HepG2 (cell line): Measurements from ENCODE around the gene ZNF638. TPM values are rescaled to one million over a fixed set of nuclear protein-coding genes. Genes with fewer than 3 reads are reported as not detected.

Source experiments
- ADNP ChIP-seq: sonication (generic); formaldehyde crosslinking; IDR thresholded peaks from 2 replicates; pipeline ENCODE4 v1.4.0; 2020; ENCODE audit warnings: missing genetic modification reagents
- ATF3 ChIP-seq: sonication (generic); formaldehyde crosslinking; IDR thresholded peaks from 2 replicates; pipeline ENCODE4 v1.4.0; 2020; ENCODE audit warnings: missing genetic modification reagents
- HOXA9 ChIP-seq: sonication (generic); formaldehyde crosslinking; IDR thresholded peaks from 2 replicates; pipeline ENCODE4 v1.8.1; 2022; ENCODE audit warnings: missing genetic modification reagents, mild to moderate bottlenecking, moderate library complexity, borderline replicate concordance
- IKZF4 ChIP-seq: sonication (generic); formaldehyde crosslinking; IDR thresholded peaks from 2 replicates; pipeline ENCODE4 v1.5.1; 2020; ENCODE audit warnings: borderline replicate concordance, mild to moderate bottlenecking, low read depth, missing genetic modification reagents; ENCODE audit errors: not compliant biosample characterization
- JUN ChIP-seq: sonication (generic); formaldehyde crosslinking; IDR thresholded peaks from 2 replicates; pipeline ENCODE4 v1.4.0; 2020; ENCODE audit warnings: mild to moderate bottlenecking, missing genetic modification reagents
- PAF1 ChIP-seq: IDR thresholded peaks from 2 replicates; pipeline ENCODE4 v1.6.1; 2016; ENCODE audit warnings: missing genetic modification reagents, missing compliant biosample characterization
- SKI ChIP-seq: fragments of 450-650 bp; IDR thresholded peaks from one replicate; pipeline ENCODE4 v1.6.1; 2018; ENCODE audit warnings: mild to moderate bottlenecking; ENCODE audit not compliant: partially characterized antibody
- YEATS4 ChIP-seq: sonication (generic); formaldehyde crosslinking; IDR thresholded peaks from 2 replicates; pipeline ENCODE4 v1.4.0; 2020; ENCODE audit warnings: missing genetic modification reagents, borderline replicate concordance
- ZBTB37 ChIP-seq: sonication (generic); formaldehyde crosslinking; IDR thresholded peaks from 2 replicates; pipeline ENCODE4 v1.4.0; 2020; ENCODE audit warnings: mild to moderate bottlenecking, missing genetic modification reagents
- ZC3H4 ChIP-seq: sonication (generic); formaldehyde crosslinking; IDR thresholded peaks from 2 replicates; pipeline ENCODE4 v1.4.0; 2020; ENCODE audit warnings: missing genetic modification reagents, borderline replicate concordance
- ZNF33A ChIP-seq: sonication (generic); formaldehyde crosslinking; IDR thresholded peaks from 2 replicates; pipeline ENCODE4 v1.5.1; 2020; ENCODE audit warnings: missing genetic modification reagents, mild to moderate bottlenecking, moderate library complexity, borderline replicate concordance
- polyA plus RNA-seq, 8 experiments: library from polyadenylated mRNA; depleted of rRNA in 3 of 8; stranded (reverse) in 7 of 8; unstranded in 1 of 8; fragments of >200 nt; fragmentation: Illumina TruSeq in 4 of 8; extraction: Trizol in 4 of 8; gene quantifications; 2 replicates each; pipeline versions ENCODE4 v1.2.1 to v1.2.3, GENCODE V29; 2011 to 2016; ENCODE audit warnings: low read depth in 4 of 8, missing spikeins in 1 of 8, mixed read lengths in 1 of 8; ENCODE audit not compliant: insufficient read depth in 1 of 8
- total RNA-seq, 5 experiments: library from RNA; depleted of rRNA; stranded (reverse); fragments of >200 nt; fragmentation: Illumina TruSeq; extraction: Trizol; gene quantifications; 2 replicates each; pipeline ENCODE4 v1.2.3, GENCODE V29; 2016; ENCODE audit warnings: low read depth in 1 of 5
- TF ChIP-seq, protein P1 (sequence below): sonication (generic); formaldehyde crosslinking; IDR thresholded peaks from 2 replicates; pipeline ENCODE4 v1.4.0; 2020; ENCODE audit warnings: missing genetic modification reagents
- TF ChIP-seq, protein P2 (sequence below): fragments of 450-650 bp; IDR thresholded peaks from 2 replicates; pipeline ENCODE4 v1.6.1; 2016
- TF ChIP-seq, protein P3 (sequence below): sonication (generic); formaldehyde crosslinking; IDR thresholded peaks from 2 replicates; pipeline ENCODE4 v1.9.0; 2021; ENCODE audit warnings: mild to moderate bottlenecking, missing genetic modification reagents

ZNF638 gene
- total and polyA plus RNA-seq, 2 of the 13 experiments (the other 11 are each of a cell fraction or from before 2014, with no cell fraction given) = 92.7 to 144 TPM

DNA sequence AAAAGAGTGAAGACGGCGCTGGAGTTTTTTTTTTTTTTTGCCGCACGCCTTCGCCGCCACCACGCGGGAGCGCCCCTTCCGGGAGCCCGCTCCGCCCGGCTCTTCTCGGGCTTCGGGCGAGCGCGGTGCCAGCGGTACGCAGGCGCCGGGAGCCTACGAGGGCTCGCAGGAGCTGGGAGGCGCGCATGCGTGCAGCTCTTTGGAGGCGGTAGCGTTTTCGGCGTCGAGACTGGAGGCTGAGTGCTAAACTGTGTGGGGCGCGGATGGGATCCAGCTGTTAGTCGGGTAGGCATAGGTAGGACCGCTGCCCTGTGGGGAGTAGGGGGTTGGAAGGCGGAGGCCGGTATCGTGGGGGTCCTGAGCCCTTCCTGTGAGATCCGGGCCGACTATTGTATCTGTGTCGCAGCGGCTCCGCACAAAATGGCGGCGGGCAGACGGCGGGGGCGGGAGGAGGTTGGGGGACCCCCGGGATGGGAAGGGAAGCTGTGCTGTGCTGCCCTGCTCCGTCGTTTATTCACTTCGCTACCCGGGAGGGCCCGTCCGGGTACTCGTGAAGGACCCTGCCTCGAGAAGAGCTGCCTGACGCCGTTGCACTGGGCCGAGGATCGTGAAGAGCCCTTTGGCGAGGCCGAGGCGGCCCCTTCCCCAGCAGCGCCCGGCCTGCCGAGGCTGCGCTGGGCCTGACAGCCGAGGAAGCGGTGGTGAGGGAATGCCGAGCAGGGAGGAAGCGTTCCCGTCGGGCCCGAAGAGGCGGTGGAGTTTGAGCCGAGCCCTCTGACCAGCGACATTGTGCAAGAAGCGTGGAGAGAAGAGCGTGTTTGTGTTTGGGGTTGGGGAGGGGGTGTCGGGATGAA is at the start of gene ZNF638 (continued):
- TF ChIP-seq, protein P1, sequence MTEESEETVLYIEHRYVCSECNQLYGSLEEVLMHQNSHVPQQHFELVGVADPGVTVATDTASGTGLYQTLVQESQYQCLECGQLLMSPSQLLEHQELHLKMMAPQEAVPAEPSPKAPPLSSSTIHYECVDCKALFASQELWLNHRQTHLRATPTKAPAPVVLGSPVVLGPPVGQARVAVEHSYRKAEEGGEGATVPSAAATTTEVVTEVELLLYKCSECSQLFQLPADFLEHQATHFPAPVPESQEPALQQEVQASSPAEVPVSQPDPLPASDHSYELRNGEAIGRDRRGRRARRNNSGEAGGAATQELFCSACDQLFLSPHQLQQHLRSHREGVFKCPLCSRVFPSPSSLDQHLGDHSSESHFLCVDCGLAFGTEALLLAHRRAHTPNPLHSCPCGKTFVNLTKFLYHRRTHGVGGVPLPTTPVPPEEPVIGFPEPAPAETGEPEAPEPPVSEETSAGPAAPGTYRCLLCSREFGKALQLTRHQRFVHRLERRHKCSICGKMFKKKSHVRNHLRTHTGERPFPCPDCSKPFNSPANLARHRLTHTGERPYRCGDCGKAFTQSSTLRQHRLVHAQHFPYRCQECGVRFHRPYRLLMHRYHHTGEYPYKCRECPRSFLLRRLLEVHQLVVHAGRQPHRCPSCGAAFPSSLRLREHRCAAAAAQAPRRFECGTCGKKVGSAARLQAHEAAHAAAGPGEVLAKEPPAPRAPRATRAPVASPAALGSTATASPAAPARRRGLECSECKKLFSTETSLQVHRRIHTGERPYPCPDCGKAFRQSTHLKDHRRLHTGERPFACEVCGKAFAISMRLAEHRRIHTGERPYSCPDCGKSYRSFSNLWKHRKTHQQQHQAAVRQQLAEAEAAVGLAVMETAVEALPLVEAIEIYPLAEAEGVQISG (CRISPR knock-in tag) = peak; percentile 30
- TF ChIP-seq JUN (no peak; the same call in 1 of the 2 replicates), ATF3 (CRISPR knock-in tag) (peak; percentile 16; the same call in 1 of the 2 replicates), HOXA9 (CRISPR knock-in tag) (peak; percentile 87; the same call in 1 of the 2 replicates), PAF1 (CRISPR knock-in tag) (no peak), YEATS4 (CRISPR knock-in tag) (no peak; the same call in none of the 2 replicates), IKZF4 (peak; percentile 87), SKI (peak; percentile 19), ZBTB37 (CRISPR knock-in tag) (peak; percentile 28; the same call in 1 of the 2 replicates), ZNF33A (no peak), ZC3H4 (CRISPR knock-in tag) (no peak), ADNP (CRISPR knock-in tag) (no peak)
- TF ChIP-seq, protein P2, sequence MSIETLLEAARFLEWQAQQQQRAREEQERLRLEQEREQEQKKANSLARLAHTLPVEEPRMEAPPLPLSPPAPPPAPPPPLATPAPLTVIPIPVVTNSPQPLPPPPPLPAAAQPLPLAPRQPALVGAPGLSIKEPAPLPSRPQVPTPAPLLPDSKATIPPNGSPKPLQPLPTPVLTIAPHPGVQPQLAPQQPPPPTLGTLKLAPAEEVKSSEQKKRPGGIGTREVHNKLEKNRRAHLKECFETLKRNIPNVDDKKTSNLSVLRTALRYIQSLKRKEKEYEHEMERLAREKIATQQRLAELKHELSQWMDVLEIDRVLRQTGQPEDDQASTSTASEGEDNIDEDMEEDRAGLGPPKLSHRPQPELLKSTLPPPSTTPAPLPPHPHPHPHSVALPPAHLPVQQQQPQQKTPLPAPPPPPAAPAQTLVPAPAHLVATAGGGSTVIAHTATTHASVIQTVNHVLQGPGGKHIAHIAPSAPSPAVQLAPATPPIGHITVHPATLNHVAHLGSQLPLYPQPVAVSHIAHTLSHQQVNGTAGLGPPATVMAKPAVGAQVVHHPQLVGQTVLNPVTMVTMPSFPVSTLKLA = peak; percentile 43; the same call in 1 of the 2 replicates
- TF ChIP-seq, protein P3, sequence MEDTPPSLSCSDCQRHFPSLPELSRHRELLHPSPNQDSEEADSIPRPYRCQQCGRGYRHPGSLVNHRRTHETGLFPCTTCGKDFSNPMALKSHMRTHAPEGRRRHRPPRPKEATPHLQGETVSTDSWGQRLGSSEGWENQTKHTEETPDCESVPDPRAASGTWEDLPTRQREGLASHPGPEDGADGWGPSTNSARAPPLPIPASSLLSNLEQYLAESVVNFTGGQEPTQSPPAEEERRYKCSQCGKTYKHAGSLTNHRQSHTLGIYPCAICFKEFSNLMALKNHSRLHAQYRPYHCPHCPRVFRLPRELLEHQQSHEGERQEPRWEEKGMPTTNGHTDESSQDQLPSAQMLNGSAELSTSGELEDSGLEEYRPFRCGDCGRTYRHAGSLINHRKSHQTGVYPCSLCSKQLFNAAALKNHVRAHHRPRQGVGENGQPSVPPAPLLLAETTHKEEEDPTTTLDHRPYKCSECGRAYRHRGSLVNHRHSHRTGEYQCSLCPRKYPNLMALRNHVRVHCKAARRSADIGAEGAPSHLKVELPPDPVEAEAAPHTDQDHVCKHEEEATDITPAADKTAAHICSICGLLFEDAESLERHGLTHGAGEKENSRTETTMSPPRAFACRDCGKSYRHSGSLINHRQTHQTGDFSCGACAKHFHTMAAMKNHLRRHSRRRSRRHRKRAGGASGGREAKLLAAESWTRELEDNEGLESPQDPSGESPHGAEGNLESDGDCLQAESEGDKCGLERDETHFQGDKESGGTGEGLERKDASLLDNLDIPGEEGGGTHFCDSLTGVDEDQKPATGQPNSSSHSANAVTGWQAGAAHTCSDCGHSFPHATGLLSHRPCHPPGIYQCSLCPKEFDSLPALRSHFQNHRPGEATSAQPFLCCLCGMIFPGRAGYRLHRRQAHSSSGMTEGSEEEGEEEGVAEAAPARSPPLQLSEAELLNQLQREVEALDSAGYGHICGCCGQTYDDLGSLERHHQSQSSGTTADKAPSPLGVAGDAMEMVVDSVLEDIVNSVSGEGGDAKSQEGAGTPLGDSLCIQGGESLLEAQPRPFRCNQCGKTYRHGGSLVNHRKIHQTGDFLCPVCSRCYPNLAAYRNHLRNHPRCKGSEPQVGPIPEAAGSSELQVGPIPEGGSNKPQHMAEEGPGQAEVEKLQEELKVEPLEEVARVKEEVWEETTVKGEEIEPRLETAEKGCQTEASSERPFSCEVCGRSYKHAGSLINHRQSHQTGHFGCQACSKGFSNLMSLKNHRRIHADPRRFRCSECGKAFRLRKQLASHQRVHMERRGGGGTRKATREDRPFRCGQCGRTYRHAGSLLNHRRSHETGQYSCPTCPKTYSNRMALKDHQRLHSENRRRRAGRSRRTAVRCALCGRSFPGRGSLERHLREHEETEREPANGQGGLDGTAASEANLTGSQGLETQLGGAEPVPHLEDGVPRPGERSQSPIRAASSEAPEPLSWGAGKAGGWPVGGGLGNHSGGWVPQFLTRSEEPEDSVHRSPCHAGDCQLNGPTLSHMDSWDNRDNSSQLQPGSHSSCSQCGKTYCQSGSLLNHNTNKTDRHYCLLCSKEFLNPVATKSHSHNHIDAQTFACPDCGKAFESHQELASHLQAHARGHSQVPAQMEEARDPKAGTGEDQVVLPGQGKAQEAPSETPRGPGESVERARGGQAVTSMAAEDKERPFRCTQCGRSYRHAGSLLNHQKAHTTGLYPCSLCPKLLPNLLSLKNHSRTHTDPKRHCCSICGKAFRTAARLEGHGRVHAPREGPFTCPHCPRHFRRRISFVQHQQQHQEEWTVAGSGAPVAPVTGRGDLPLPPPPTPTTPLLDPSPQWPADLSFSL = 0 out of 2 replicates have a peak, but pooled peaks have one; percentile 52
